Liver (tissue), 9 donors: Measurements from ENCODE around the gene BCL2L11. TPM values are rescaled to one million over a fixed set of nuclear protein-coding genes. Genes with fewer than 3 reads are reported as not detected.

Experiments used
- DNase-seq: peaks from one replicate; pipeline ENCODE4 v3.0.0-alpha.2; 2017; ENCODE audit warnings: low spot score
- H3K27ac ChIP-seq, 2 donors: one replicate each; pipeline ENCODE4 v1.7.0; 2013; ENCODE audit warnings: inconsistent platforms in 2 of 2, low read length in 2 of 2, control low read depth in 1 of 2, low read depth in 1 of 2, mild to moderate bottlenecking in 1 of 2
- H3K27me3 ChIP-seq, 4 donors: one replicate each; pipeline versions ENCODE4 v1.6.1 to v1.7.0; 2013; ENCODE audit warnings: low read length in 3 of 4, inconsistent platforms in 1 of 4, mild to moderate bottlenecking in 1 of 4, moderate library complexity in 1 of 4; ENCODE audit not compliant: control insufficient read depth in 4 of 4, insufficient read depth in 4 of 4
- H3K36me3 ChIP-seq, 4 donors: one replicate each; pipeline versions ENCODE4 v1.6.1 to v1.7.0; 2013; ENCODE audit warnings: low read length in 3 of 4, mild to moderate bottlenecking in 3 of 4, low read depth in 1 of 4, moderate library complexity in 1 of 4; ENCODE audit not compliant: control insufficient read depth in 4 of 4, insufficient read depth in 3 of 4
- H3K4me1 ChIP-seq, 4 donors: one replicate each; pipeline versions ENCODE4 v1.6.1 to v1.7.0; 2013; ENCODE audit warnings: low read length in 3 of 4, mild to moderate bottlenecking in 3 of 4, moderate library complexity in 1 of 4; ENCODE audit not compliant: control insufficient read depth in 4 of 4, insufficient read depth in 4 of 4
- H3K4me3 ChIP-seq, 3 donors: one replicate each; pipeline versions ENCODE4 v1.6.1 to v1.7.0; 2013; ENCODE audit warnings: low read length in 3 of 3, control low read depth in 1 of 3, low read depth in 1 of 3, mild to moderate bottlenecking in 1 of 3
- H3K9ac ChIP-seq, 2 donors: one replicate each; pipeline ENCODE4 v1.7.0; 2013; ENCODE audit warnings: low read length in 2 of 2, mild to moderate bottlenecking in 2 of 2, moderate library complexity in 2 of 2, control low read depth in 1 of 2, low read depth in 1 of 2
- H3K9me3 ChIP-seq, 4 donors: one replicate each; pipeline versions ENCODE4 v1.6.1 to v1.7.0; 2013; ENCODE audit warnings: low read length in 3 of 4; ENCODE audit not compliant: control insufficient read depth in 4 of 4
- EGR1 ChIP-seq, 2 donors: IDR thresholded peaks; 2 replicates each; pipeline ENCODE4 v1.6.1; 2016 to 2018; ENCODE audit warnings: antibody characterized with exemption in 2 of 2, low read depth in 2 of 2
- FOXA1 ChIP-seq: IDR thresholded peaks from 2 replicates; pipeline ENCODE4 v1.6.1; 2016; ENCODE audit warnings: antibody characterized with exemption
- FOXA2 ChIP-seq: IDR thresholded peaks from 2 replicates; pipeline ENCODE4 v1.6.1; 2016; ENCODE audit warnings: antibody characterized with exemption
- GABPA ChIP-seq, 2 donors: IDR thresholded peaks in 1 of 2; conservative IDR thresholded peaks in 1 of 2; 2 replicates each; pipeline ENCODE4 v1.6.1; 2016; ENCODE audit warnings: antibody characterized with exemption in 2 of 2, mild to moderate bottlenecking in 1 of 2, moderate library complexity in 1 of 2
- HNF4A ChIP-seq, 2 donors: conservative IDR thresholded peaks; 2 replicates each; pipeline ENCODE4 v1.6.1; 2016; ENCODE audit warnings: antibody characterized with exemption in 2 of 2, mild to moderate bottlenecking in 2 of 2
- HNF4G ChIP-seq: IDR thresholded peaks from 2 replicates; pipeline ENCODE4 v1.6.1; 2016; ENCODE audit warnings: antibody characterized with exemption
- JUND ChIP-seq, 2 donors: IDR thresholded peaks; 2 replicates each; pipeline ENCODE4 v1.6.1; 2016; ENCODE audit warnings: antibody characterized with exemption in 2 of 2
- NR2F2 ChIP-seq: IDR thresholded peaks from 2 replicates; pipeline ENCODE4 v1.6.1; 2016; ENCODE audit warnings: antibody characterized with exemption
- RAD21 ChIP-seq, 2 donors: IDR thresholded peaks; 2 replicates each; pipeline ENCODE4 v1.6.1; 2016; ENCODE audit warnings: antibody characterized with exemption in 2 of 2, mild to moderate bottlenecking in 2 of 2
- RXRA ChIP-seq, 2 donors: IDR thresholded peaks; 2 replicates each; pipeline ENCODE4 v1.6.1; 2017 to 2018; ENCODE audit warnings: antibody characterized with exemption in 2 of 2, mild to moderate bottlenecking in 1 of 2
- SP1 ChIP-seq: IDR thresholded peaks from 2 replicates; pipeline ENCODE4 v1.6.1; 2018; ENCODE audit warnings: antibody characterized with exemption, mild to moderate bottlenecking
- TAF1 ChIP-seq: conservative IDR thresholded peaks from 2 replicates; pipeline ENCODE4 v1.6.1; 2016; ENCODE audit warnings: antibody characterized with exemption, mild to moderate bottlenecking
- YY1 ChIP-seq: IDR thresholded peaks from 2 replicates; pipeline ENCODE4 v1.6.1; 2016; ENCODE audit warnings: antibody characterized with exemption, mild to moderate bottlenecking
- WGBS: extraction: QIAGEN DNeasy Blood & Tissue Kit; methylation state at CpG from one replicate; pipeline ENCODE4 v1.1.7; 2013; 5-methylcytosine and 5-hydroxymethylcytosine counted together
- polyA plus RNA-seq, 2 donors: library from polyadenylated mRNA; stranded (reverse) in 1 of 2; unstranded in 1 of 2; fragments of 200-250 nt in 1 of 2; fragments of >200 nt in 1 of 2; fragmentation: Nextera tagmentation in 1 of 2; extraction: Ambion mirVana in 1 of 2; gene quantifications; one replicate each; pipeline versions ENCODE4 v1.2.1 to v1.2.3, GENCODE V29; 2013 to 2015
- total RNA-seq, 2 donors: library from RNA; depleted of rRNA; stranded (reverse); fragments of >200 nt; gene quantifications; one replicate each; pipeline ENCODE4 v1.2.3, GENCODE V29; 2014
- TF ChIP-seq, protein P1 (sequence below): IDR thresholded peaks from 2 replicates; pipeline ENCODE4 v1.6.1; 2016; ENCODE audit warnings: antibody characterized with exemption
- TF ChIP-seq, protein P2 (sequence below): IDR thresholded peaks from 2 replicates; pipeline ENCODE4 v1.6.1; 2016; ENCODE audit warnings: antibody characterized with exemption
- TF ChIP-seq, protein P3 (sequence below): fragments of 150-350 bp; IDR thresholded peaks from 2 replicates; pipeline ENCODE4 v1.5.1; 2017; ENCODE audit warnings: improper control_type of control experiment, low read depth, low read length; ENCODE audit not compliant: missing input control
- TF ChIP-seq, protein P4 (sequence below): IDR thresholded peaks from 2 replicates; pipeline ENCODE4 v1.6.1; 2016; ENCODE audit warnings: antibody characterized with exemption, mild to moderate bottlenecking
- donor health status: healthy.
- donor health status: healthy.
- donor health status: healthy.
- donor health status: healthy.
- donor health status: healthy.

The BCL2L11 gene
- total and polyA plus RNA-seq, 4 donors: 5.0 to 19.5 (median 12.2) TPM

DNA sequence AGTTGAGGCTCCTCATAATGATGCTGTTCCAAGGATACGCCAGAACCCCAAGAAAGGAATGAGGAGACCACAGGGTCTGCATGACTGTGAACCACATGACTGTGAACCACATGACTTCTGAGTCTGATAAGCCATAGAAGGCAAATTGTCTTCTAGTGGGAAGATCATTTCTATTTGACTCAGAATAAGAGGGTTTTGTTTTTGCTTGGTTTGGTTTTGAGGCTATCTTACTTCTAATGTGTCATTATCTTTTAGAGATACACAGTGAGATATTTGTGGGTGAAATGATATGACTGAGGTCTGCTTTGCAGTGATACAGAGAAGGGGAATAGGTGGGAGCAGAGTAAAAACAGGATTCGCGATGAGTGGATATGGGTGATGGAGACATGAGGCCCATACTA, 28.9 kb upstream of the BCL2L11 start:
- 92% methylated on average over 3 of the region's 3 CpGs for WGBS
- no peaks in the 10 kb centered on the region for H3K27me3 ChIP-seq
- TF ChIP-seq HNF4A (conservative IDR thresholded peaks at IDR 0.05): no peak
- TF ChIP-seq EGR1 (IDR thresholded peaks at IDR 0.05; ENCODE audit: low read depth in 2 of 2): no peak
- TF ChIP-seq HNF4G: no peak
- TF ChIP-seq RXRA (IDR thresholded peaks at IDR 0.05): no peak
- no peak for TF ChIP-seq YY1
- TF ChIP-seq FOXA1: no peak
- TF ChIP-seq JUND (IDR thresholded peaks at IDR 0.05): no peak
- no peak for TF ChIP-seq FOXA2
- TF ChIP-seq RAD21 (IDR thresholded peaks at IDR 0.05): no peak
- TF ChIP-seq NR2F2: no peak
- TF ChIP-seq, protein P1, sequence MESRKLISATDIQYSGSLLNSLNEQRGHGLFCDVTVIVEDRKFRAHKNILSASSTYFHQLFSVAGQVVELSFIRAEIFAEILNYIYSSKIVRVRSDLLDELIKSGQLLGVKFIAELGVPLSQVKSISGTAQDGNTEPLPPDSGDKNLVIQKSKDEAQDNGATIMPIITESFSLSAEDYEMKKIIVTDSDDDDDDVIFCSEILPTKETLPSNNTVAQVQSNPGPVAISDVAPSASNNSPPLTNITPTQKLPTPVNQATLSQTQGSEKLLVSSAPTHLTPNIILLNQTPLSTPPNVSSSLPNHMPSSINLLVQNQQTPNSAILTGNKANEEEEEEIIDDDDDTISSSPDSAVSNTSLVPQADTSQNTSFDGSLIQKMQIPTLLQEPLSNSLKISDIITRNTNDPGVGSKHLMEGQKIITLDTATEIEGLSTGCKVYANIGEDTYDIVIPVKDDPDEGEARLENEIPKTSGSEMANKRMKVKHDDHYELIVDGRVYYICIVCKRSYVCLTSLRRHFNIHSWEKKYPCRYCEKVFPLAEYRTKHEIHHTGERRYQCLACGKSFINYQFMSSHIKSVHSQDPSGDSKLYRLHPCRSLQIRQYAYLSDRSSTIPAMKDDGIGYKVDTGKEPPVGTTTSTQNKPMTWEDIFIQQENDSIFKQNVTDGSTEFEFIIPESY: no peak
- TF ChIP-seq, protein P2, sequence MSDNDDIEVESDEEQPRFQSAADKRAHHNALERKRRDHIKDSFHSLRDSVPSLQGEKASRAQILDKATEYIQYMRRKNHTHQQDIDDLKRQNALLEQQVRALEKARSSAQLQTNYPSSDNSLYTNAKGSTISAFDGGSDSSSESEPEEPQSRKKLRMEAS: no peak
- TF ChIP-seq, protein P3, sequence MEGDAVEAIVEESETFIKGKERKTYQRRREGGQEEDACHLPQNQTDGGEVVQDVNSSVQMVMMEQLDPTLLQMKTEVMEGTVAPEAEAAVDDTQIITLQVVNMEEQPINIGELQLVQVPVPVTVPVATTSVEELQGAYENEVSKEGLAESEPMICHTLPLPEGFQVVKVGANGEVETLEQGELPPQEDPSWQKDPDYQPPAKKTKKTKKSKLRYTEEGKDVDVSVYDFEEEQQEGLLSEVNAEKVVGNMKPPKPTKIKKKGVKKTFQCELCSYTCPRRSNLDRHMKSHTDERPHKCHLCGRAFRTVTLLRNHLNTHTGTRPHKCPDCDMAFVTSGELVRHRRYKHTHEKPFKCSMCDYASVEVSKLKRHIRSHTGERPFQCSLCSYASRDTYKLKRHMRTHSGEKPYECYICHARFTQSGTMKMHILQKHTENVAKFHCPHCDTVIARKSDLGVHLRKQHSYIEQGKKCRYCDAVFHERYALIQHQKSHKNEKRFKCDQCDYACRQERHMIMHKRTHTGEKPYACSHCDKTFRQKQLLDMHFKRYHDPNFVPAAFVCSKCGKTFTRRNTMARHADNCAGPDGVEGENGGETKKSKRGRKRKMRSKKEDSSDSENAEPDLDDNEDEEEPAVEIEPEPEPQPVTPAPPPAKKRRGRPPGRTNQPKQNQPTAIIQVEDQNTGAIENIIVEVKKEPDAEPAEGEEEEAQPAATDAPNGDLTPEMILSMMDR: no peak
- TF ChIP-seq GABPA (IDR thresholded peaks at IDR 0.05 in 1 of 2, conservative IDR thresholded peaks at IDR 0.05 in 1 of 2): no peak
- TF ChIP-seq SP1: no peak
- TF ChIP-seq TAF1: no peak
- TF ChIP-seq, protein P4, sequence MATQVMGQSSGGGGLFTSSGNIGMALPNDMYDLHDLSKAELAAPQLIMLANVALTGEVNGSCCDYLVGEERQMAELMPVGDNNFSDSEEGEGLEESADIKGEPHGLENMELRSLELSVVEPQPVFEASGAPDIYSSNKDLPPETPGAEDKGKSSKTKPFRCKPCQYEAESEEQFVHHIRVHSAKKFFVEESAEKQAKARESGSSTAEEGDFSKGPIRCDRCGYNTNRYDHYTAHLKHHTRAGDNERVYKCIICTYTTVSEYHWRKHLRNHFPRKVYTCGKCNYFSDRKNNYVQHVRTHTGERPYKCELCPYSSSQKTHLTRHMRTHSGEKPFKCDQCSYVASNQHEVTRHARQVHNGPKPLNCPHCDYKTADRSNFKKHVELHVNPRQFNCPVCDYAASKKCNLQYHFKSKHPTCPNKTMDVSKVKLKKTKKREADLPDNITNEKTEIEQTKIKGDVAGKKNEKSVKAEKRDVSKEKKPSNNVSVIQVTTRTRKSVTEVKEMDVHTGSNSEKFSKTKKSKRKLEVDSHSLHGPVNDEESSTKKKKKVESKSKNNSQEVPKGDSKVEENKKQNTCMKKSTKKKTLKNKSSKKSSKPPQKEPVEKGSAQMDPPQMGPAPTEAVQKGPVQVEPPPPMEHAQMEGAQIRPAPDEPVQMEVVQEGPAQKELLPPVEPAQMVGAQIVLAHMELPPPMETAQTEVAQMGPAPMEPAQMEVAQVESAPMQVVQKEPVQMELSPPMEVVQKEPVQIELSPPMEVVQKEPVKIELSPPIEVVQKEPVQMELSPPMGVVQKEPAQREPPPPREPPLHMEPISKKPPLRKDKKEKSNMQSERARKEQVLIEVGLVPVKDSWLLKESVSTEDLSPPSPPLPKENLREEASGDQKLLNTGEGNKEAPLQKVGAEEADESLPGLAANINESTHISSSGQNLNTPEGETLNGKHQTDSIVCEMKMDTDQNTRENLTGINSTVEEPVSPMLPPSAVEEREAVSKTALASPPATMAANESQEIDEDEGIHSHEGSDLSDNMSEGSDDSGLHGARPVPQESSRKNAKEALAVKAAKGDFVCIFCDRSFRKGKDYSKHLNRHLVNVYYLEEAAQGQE: no peak
- no peak overlapping the region for H3K4me3 ChIP-seq
- no peaks in the 10 kb centered on the region for H3K36me3 ChIP-seq
- no peaks in the 10 kb centered on the region for H3K9me3 ChIP-seq
- H3K27ac ChIP-seq: no peak overlapping the region
- no peak overlapping the region for H3K9ac ChIP-seq
- H3K4me1 ChIP-seq: no peaks in the 10 kb centered on the region
- DNase-seq: no peak

DNA sequence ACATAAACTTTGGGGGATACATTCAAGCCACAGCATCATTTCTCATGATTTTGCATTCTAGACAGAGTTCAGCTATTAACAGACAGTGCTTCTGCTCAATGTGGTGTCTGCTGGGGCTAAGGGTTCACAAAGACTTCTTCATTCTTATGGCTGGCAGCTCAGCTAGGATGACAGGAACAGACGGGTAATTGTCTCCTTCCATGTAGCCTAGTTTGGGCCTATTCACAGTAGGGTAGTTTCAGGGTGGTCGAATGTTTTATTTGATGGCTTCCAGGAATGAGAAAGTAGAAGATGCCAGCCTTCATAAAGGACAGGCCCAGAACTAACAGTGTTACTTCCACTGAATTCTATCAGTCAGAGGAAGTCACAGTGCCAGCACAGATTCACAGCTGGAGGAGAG, 26.0 kb upstream of the BCL2L11 start:
- Histone ChIP-seq H3K27ac (no peak overlapping the region), H3K9ac (no peak overlapping the region), H3K4me3 (no peak overlapping the region), H3K9me3 (no peaks in the 10 kb centered on the region), H3K36me3 (no peaks in the 10 kb centered on the region), H3K4me1 (no peaks in the 10 kb centered on the region), H3K27me3 (no peaks in the 10 kb centered on the region)
- 89% methylated on average over 2 of the region's 2 CpGs for WGBS
- no peak for TF ChIP-seq TAF1
- TF ChIP-seq, protein P3: no peak
- TF ChIP-seq, protein P4: no peak
- DNase-seq: no peak
